DND-41 (cell line): Measurements from ENCODE around the gene BCL11A.

ENCODE experiments used
- ATAC-seq: fragments of 200-7000 bp; cut with Tn5 transposase; 3 replicates; pipeline ENCODE4 v1.9.1; 2021; ENCODE audit warnings: low read depth; ENCODE audit not compliant: insufficient read depth
- DNase-seq: peaks from one replicate; pipeline ENCODE4 v3.0.0-alpha.2; 2020
- H2AFZ ChIP-seq: 2 replicates; pipeline ENCODE4 v1.6.0; 2012; ENCODE audit warnings: low read depth, low read length
- H3K27ac ChIP-seq: 2 replicates; pipeline ENCODE4 v1.5.1; 2012; ENCODE audit warnings: low read length, inconsistent platforms
- H3K27me3 ChIP-seq: fragments of 200-600 bp; sonication (generic); 2 replicates; pipeline ENCODE4 v1.6.0; 2012; ENCODE audit warnings: low read length, mild to moderate bottlenecking, inconsistent platforms; ENCODE audit not compliant: insufficient read depth, poor library complexity
- H3K36me3 ChIP-seq: 2 replicates; pipeline ENCODE4 v1.5.1; 2012; ENCODE audit warnings: low read length, inconsistent platforms; ENCODE audit not compliant: insufficient read depth
- H3K4me1 ChIP-seq: 2 replicates; pipeline ENCODE4 v1.5.1; 2012; ENCODE audit warnings: mild to moderate bottlenecking, low read length; ENCODE audit not compliant: insufficient read depth
- H3K4me2 ChIP-seq: 2 replicates; pipeline ENCODE4 v1.6.0; 2012; ENCODE audit warnings: mild to moderate bottlenecking, moderate library complexity, low read length, inconsistent platforms; ENCODE audit not compliant: insufficient read depth
- H3K4me3 ChIP-seq, 2 experiments: fragments of 200-600 bp in 1 of 2; shearing (Covaris generic) in 1 of 2; 2 replicates each; pipeline ENCODE4 v1.5.1; 2012 to 2016; ENCODE audit warnings: inconsistent platforms in 2 of 2, low read length in 2 of 2, mild to moderate bottlenecking in 2 of 2, low read depth in 1 of 2, moderate library complexity in 1 of 2
- H3K79me2 ChIP-seq: 2 replicates; pipeline ENCODE4 v1.6.0; 2012; ENCODE audit warnings: low read length, inconsistent platforms; ENCODE audit not compliant: insufficient read depth
- H3K9ac ChIP-seq: 2 replicates; pipeline ENCODE4 v1.6.0; 2012; ENCODE audit warnings: low read depth, mild to moderate bottlenecking, inconsistent platforms, low read length, moderate library complexity
- H3K9me3 ChIP-seq: 2 replicates; pipeline ENCODE4 v1.5.1; 2012; ENCODE audit warnings: low read length, moderate library complexity, mild to moderate bottlenecking, inconsistent platforms; ENCODE audit not compliant: insufficient read depth, severe bottlenecking
- H4K20me1 ChIP-seq: 2 replicates; pipeline ENCODE4 v1.6.0; 2012; ENCODE audit warnings: low read length; ENCODE audit not compliant: insufficient read depth
- EZH2 ChIP-seq: IDR thresholded peaks from 3 replicates; pipeline ENCODE4 v1.6.1; 2012; ENCODE audit warnings: borderline replicate concordance, low read depth, mild to moderate bottlenecking, moderate library complexity, low read length, inconsistent platforms; ENCODE audit not compliant: severe bottlenecking
- TF ChIP-seq, protein P1 (sequence below): IDR thresholded peaks from 2 replicates; pipeline ENCODE4 v1.5.1; 2012; ENCODE audit warnings: borderline replicate concordance, low read length, moderate library complexity, mild to moderate bottlenecking; ENCODE audit not compliant: poor library complexity, severe bottlenecking; ENCODE audit errors: extremely low read depth

BCL11A gene

GRCh38 chr2:60513996-60514395 is 39.5 kb downstream of the BCL11A start:
- Histone ChIP-seq H3K27me3 (no peaks in the 10 kb centered on the region), H3K4me1 (no peaks in the 10 kb centered on the region; the same call in 1 of the 2 replicates), H3K27ac (no peak overlapping the region)

DNA sequence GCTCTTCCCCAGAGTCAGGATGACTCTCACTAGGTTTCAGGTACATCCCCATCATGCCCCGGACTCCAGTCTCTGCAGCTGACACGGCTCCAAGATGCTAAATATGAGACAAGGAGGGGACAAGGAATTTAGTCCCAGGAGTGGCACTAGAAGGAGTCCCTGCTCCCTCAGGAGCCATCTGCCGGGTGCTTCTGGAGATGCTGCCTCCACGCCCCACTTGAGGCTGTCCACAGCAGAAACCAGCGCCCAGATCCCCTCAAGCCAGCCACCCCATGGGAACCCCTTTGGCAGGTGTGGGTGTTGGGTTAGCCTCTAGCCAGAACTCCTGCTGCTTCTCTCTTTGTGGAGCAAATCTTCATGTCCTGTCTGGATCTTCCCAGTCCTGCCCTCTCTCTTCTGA is 40.3 kb downstream of the BCL11A start:
- H3K27me3 ChIP-seq, result no peaks in the 10 kb centered on the region
- H3K4me3 ChIP-seq, result no peak overlapping the region
- H2AFZ ChIP-seq, result no peak overlapping the region
- TF ChIP-seq, protein P1, sequence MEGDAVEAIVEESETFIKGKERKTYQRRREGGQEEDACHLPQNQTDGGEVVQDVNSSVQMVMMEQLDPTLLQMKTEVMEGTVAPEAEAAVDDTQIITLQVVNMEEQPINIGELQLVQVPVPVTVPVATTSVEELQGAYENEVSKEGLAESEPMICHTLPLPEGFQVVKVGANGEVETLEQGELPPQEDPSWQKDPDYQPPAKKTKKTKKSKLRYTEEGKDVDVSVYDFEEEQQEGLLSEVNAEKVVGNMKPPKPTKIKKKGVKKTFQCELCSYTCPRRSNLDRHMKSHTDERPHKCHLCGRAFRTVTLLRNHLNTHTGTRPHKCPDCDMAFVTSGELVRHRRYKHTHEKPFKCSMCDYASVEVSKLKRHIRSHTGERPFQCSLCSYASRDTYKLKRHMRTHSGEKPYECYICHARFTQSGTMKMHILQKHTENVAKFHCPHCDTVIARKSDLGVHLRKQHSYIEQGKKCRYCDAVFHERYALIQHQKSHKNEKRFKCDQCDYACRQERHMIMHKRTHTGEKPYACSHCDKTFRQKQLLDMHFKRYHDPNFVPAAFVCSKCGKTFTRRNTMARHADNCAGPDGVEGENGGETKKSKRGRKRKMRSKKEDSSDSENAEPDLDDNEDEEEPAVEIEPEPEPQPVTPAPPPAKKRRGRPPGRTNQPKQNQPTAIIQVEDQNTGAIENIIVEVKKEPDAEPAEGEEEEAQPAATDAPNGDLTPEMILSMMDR, result no peak
- TF ChIP-seq EZH2, result no peak
- H3K36me3 ChIP-seq, result peaks cover 74% of the 10 kb centered on the region
- DNase-seq, result no peak
- no peak overlapping the region for H3K4me2 ChIP-seq
- peaks cover 80% of the 10 kb centered on the region for H4K20me1 ChIP-seq
- no peak overlapping the region for H3K27ac ChIP-seq
- H3K9ac ChIP-seq, result no peak overlapping the region
- H3K4me1 ChIP-seq, result no peaks in the 10 kb centered on the region; the same call in 1 of the 2 replicates
- peaks cover 100% of the 10 kb centered on the region for H3K79me2 ChIP-seq
- H3K9me3 ChIP-seq, result no peaks in the 10 kb centered on the region
- no peak for ATAC-seq

More at GRCh38 chr2:60513996-60514395, 39.5 kb downstream of the BCL11A start:
- H2AFZ ChIP-seq, result no peak overlapping the region
- H3K36me3 ChIP-seq, result peaks cover 74% of the 10 kb centered on the region
- H3K4me3 ChIP-seq, result no peak overlapping the region
- no peak overlapping the region for H3K9ac ChIP-seq
- TF ChIP-seq EZH2, result no peak
- TF ChIP-seq, protein P1, result no peak
- no peak overlapping the region for H3K4me2 ChIP-seq
- H3K9me3 ChIP-seq, result no peaks in the 10 kb centered on the region
- DNase-seq, result no peak
- H3K79me2 ChIP-seq, result peaks cover 100% of the 10 kb centered on the region
- H4K20me1 ChIP-seq, result peaks cover 80% of the 10 kb centered on the region
- no peak for ATAC-seq

- H3K79me2 ChIP-seq, result peaks cover 100% of the 10 kb centered on the region
- H3K36me3 ChIP-seq, result peaks cover 78% of the 10 kb centered on the region
- DNase-seq (no peak), ATAC-seq (no peak)
- no peaks in the 10 kb centered on the region for H3K9me3 ChIP-seq
- no peak overlapping the region for H3K27ac ChIP-seq
- no peak overlapping the region for H2AFZ ChIP-seq
- no peaks in the 10 kb centered on the region; the same call in 1 of the 2 replicates for H3K4me1 ChIP-seq
- H3K4me2 ChIP-seq, result no peak overlapping the region
- no peak overlapping the region for H3K9ac ChIP-seq
- peaks cover 80% of the 10 kb centered on the region for H4K20me1 ChIP-seq
- no peak overlapping the region for H3K4me3 ChIP-seq
- no peaks in the 10 kb centered on the region for H3K27me3 ChIP-seq
- no peak for TF ChIP-seq EZH2
- TF ChIP-seq, protein P1, result no peak
Measured at GRCh38 chr2:60512641-60513040, 40.8 kb downstream of the BCL11A start.
